ENCODE measurements around the gene QSER1.

QSER1 gene

GRCh38 chr11:33006010-33006409 is 113.4 kb downstream of the QSER1 start:
- FAIRE-seq = no peak

- FAIRE-seq = no peak
Observed at GRCh38 chr11:33013755-33014154, 121.1 kb downstream of the QSER1 start.

- FAIRE-seq = no peak
Observed at GRCh38 chr11:33015621-33016551, 123.3 kb downstream of the QSER1 start, which contains the start of gene DEPDC7. TSS of gene DEPDC7 (plus strand) at chr11:33015878. CDS start at chr11:33015956, 78 bp downstream.

DNA sequence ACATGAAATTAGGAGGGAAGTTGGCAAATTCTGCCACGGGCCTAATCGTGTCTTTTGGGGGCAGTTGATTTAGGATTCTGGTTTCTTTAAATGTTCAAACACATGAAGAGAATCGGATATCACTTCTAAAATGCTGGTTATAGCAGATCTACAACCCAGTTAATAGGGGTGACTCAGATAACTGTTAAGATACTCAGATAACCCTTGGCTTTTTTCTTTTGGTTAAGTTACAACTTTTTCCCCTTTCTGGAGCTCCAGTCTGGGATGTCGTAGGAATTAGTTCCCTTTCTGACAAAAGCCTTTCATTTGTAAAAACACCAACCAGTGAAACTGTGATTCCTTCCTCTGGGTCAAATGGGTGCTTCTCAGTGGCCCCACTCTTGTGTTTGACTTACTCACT is 124.0 kb downstream of the QSER1 start:
- FAIRE-seq = no peak

DNA sequence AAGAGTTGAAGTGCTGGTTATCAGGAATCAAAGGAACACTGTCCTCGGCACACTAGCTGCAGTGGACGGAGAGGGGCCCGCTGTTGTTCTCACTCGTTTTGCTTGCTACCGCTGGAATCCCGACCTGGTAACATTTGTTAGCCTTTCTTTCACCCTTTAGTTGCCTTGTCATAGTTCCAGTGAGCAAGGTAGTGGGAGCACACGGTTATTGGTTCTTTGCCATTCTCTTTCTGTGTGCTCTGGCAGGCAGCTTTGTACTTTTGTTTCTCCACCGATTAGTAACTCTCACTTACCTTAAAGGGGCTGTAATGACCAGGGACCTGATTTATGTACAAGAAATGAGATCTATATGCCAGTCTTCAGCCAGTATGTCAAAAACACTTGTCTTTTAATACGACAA is 124.9 kb downstream of the QSER1 start:
- no peak for FAIRE-seq

DNA sequence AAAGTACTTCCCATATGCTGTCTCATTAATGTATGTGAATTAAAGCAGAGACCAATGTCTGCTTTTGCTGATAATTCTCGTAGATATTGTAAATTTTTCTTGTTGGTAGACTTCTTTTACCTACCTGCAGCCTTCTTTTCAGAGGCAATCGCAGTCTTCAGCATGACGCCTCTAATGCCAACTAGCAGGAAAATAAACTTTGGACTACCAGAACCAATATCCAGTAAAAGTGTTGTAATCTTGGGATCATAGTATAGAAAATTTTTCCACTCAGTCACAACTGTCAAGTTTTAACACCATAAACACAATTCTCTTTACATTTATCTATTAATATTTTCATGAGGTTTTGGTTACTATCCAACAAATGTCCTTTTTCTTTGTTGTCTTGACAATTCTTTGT is 125.4 kb downstream of the QSER1 start:
- no peak for FAIRE-seq

- FAIRE-seq = no peak
Observed at GRCh38 chr11:33018840-33019239, 126.2 kb downstream of the QSER1 start.

- FAIRE-seq = no peak
Observed at GRCh38 chr11:33021501-33021900, 128.9 kb downstream of the QSER1 start.

- FAIRE-seq = no peak
Observed at GRCh38 chr11:33021937-33022336, 129.3 kb downstream of the QSER1 start.

GRCh38 chr11:33025339-33025722 is 132.7 kb downstream of the QSER1 start:
- no peak for FAIRE-seq

GRCh38 chr11:33027233-33027632 is 134.6 kb downstream of the QSER1 start:
- no peak for FAIRE-seq

- FAIRE-seq = peak; percentile 15
Observed at GRCh38 chr11:33027846-33028536, 135.4 kb downstream of the QSER1 start.

- FAIRE-seq = peak; percentile 25
Observed at GRCh38 chr11:33028537-33028914, 135.9 kb downstream of the QSER1 start.

- FAIRE-seq = peak; percentile 21
Observed at GRCh38 chr11:33029218-33029617, 136.6 kb downstream of the QSER1 start.
